Neural progenitor cell (in vitro differentiated cells): ENCODE measurements around the gene BPIFA1. TPM values are rescaled to one million over a fixed set of nuclear protein-coding genes. Genes with fewer than 3 reads are reported as not detected.

Source experiments
- DNase-seq: peaks from one replicate; pipeline ENCODE4 v3.0.0-alpha.2; 2016; ENCODE audit warnings: low spot score
- H2AFZ ChIP-seq: fragments of 200-600 bp; sonication (generic); replicated peaks from 2 replicates; pipeline ENCODE4 v1.6.1; 2016; ENCODE audit warnings: antibody characterized with exemption
- H3F3A ChIP-seq: fragments of 200-600 bp; sonication (generic); 2 replicates; pipeline ENCODE4 v1.6.1; 2016; ENCODE audit warnings: antibody characterized with exemption, low read depth
- H3K27ac ChIP-seq: fragments of 200-600 bp; sonication (generic); 2 replicates; pipeline ENCODE4 v1.5.1; 2016; ENCODE audit warnings: mild to moderate bottlenecking
- H3K27me3 ChIP-seq: fragments of 200-600 bp; sonication (generic); 2 replicates; pipeline ENCODE4 v1.6.1; 2016; ENCODE audit warnings: mild to moderate bottlenecking, moderate library complexity
- H3K36me3 ChIP-seq: fragments of 200-600 bp; sonication (generic); 2 replicates; pipeline ENCODE4 v1.5.1; 2016
- H3K4me1 ChIP-seq: fragments of 200-600 bp; sonication (generic); 2 replicates; pipeline ENCODE4 v1.6.1; 2016; ENCODE audit warnings: mixed run types
- H3K4me2 ChIP-seq: fragments of 200-600 bp; sonication (generic); 2 replicates; pipeline ENCODE4 v1.6.1; 2016
- H3K4me3 ChIP-seq: fragments of 200-600 bp; sonication (generic); 2 replicates; pipeline ENCODE4 v1.5.1; 2016
- H3K79me2 ChIP-seq: fragments of 200-600 bp; sonication (generic); 2 replicates; pipeline ENCODE4 v1.6.1; 2016; ENCODE audit warnings: low read depth
- H3K9ac ChIP-seq: fragments of 200-600 bp; sonication (generic); 2 replicates; pipeline ENCODE4 v1.6.1; 2016
- H3K9me3 ChIP-seq: fragments of 200-600 bp; sonication (generic); 2 replicates; pipeline ENCODE4 v1.5.1; 2016; ENCODE audit warnings: low read depth
- H4K20me1 ChIP-seq: fragments of 200-600 bp; sonication (generic); 2 replicates; pipeline ENCODE4 v1.6.1; 2016; ENCODE audit warnings: low read depth
- H3K27ac Mint-ChIP-seq: 3 replicates; pipeline ENCODE4 v1.8.0; 2021; ENCODE audit warnings: mixed read lengths
- H3K27me3 Mint-ChIP-seq: 2 replicates; pipeline ENCODE4 v1.8.0; 2022; ENCODE audit warnings: low read depth, mild to moderate bottlenecking, inconsistent platforms, moderate library complexity, mixed read lengths; ENCODE audit not compliant: insufficient read depth
- H3K36me3 Mint-ChIP-seq: 3 replicates; pipeline ENCODE4 v1.8.0; 2021; ENCODE audit warnings: mixed read lengths
- H3K4me1 Mint-ChIP-seq: 3 replicates; pipeline ENCODE4 v1.8.0; 2021; ENCODE audit warnings: mixed read lengths
- H3K4me3 Mint-ChIP-seq: 3 replicates; pipeline ENCODE4 v1.8.0; 2021; ENCODE audit warnings: mild to moderate bottlenecking, moderate library complexity, mixed read lengths
- H3K9me3 Mint-ChIP-seq: 3 replicates; pipeline ENCODE4 v1.8.0; 2020; ENCODE audit warnings: mixed read lengths
- CTCF ChIP-seq: fragments of 200-600 bp; sonication (generic); IDR thresholded peaks from 2 replicates; pipeline ENCODE4 v1.5.1; 2017; ENCODE audit warnings: antibody characterized with exemption, mild to moderate bottlenecking
- EZH2 ChIP-seq: fragments of 200-600 bp; sonication (generic); IDR thresholded peaks from 2 replicates; pipeline ENCODE4 v1.6.1; 2017; ENCODE audit warnings: antibody characterized with exemption, mild to moderate bottlenecking, moderate library complexity
- EZH2phosphoT487 ChIP-seq: fragments of 200-600 bp; sonication (generic); IDR thresholded peaks from 2 replicates; pipeline ENCODE4 v1.6.1; 2017; ENCODE audit warnings: antibody characterized with exemption
- total RNA-seq: library from RNA; depleted of rRNA; stranded (reverse); fragments of >200 nt; gene quantifications from 2 replicates; pipeline ENCODE4 v1.2.3, GENCODE V29; 2015; ENCODE audit warnings: low replicate concordance

Gene BPIFA1
- total RNA-seq, 1 donor from 2014 or later = not detected

- Histone ChIP-seq H4K20me1 (no peaks in the 10 kb centered on the region), H2AFZ (no peak overlapping the region), H3K4me2 (no peak overlapping the region), H3K79me2 (no peaks in the 10 kb centered on the region), H3K9ac (no peak overlapping the region), H3K4me3 (no peak overlapping the region), H3K4me1 (no peaks in the 10 kb centered on the region), H3K9me3 (no peaks in the 10 kb centered on the region), H3K36me3 (no peaks in the 10 kb centered on the region), H3K27ac (no peak overlapping the region), H3K27me3 (peaks cover 20% of the 10 kb centered on the region), H3F3A (no peaks in the 10 kb centered on the region)
- H3K4me3 Mint-ChIP-seq = no peak overlapping the region
- H3K9me3 Mint-ChIP-seq = no peaks in the 10 kb centered on the region
- H3K36me3 Mint-ChIP-seq = no peaks in the 10 kb centered on the region
- no peaks in the 10 kb centered on the region for H3K4me1 Mint-ChIP-seq
- TF ChIP-seq EZH2 = no peak
- TF ChIP-seq CTCF = no peak
- DNase-seq = no peak
- no peak overlapping the region for H3K27ac Mint-ChIP-seq
- H3K27me3 Mint-ChIP-seq = peaks cover 7% of the 10 kb centered on the region
Measured at GRCh38 chr20:33239418-33239817, 3.6 kb downstream of the BPIFA1 start.

- Mint-ChIP-seq H3K27me3 (peaks cover 7% of the 10 kb centered on the region), H3K4me3 (no peak overlapping the region), H3K27ac (no peak overlapping the region), H3K9me3 (no peaks in the 10 kb centered on the region), H3K36me3 (no peaks in the 10 kb centered on the region), H3K4me1 (no peaks in the 10 kb centered on the region)
- DNase-seq = no peak
- Histone ChIP-seq H3K9ac (no peak overlapping the region), H3K27ac (no peak overlapping the region), H3K4me3 (no peak overlapping the region), H3K9me3 (no peaks in the 10 kb centered on the region), H4K20me1 (no peaks in the 10 kb centered on the region), H3K4me1 (no peaks in the 10 kb centered on the region), H3K36me3 (no peaks in the 10 kb centered on the region), H3K4me2 (no peak overlapping the region), H3K79me2 (no peaks in the 10 kb centered on the region), H2AFZ (no peak overlapping the region), H3K27me3 (peaks cover 20% of the 10 kb centered on the region), H3F3A (no peaks in the 10 kb centered on the region)
- TF ChIP-seq EZH2phosphoT487 = no peak
- TF ChIP-seq CTCF = no peak
Measured at GRCh38 chr20:33239979-33240736, 4.4 kb downstream of the BPIFA1 start.

- H3K4me3 ChIP-seq = no peak overlapping the region
- Mint-ChIP-seq H3K4me3 (no peak overlapping the region), H3K4me1 (no peaks in the 10 kb centered on the region), H3K9me3 (no peaks in the 10 kb centered on the region), H3K36me3 (no peaks in the 10 kb centered on the region), H3K27ac (no peak overlapping the region), H3K27me3 (peaks cover 7% of the 10 kb centered on the region)
- no peaks in the 10 kb centered on the region for H3K36me3 ChIP-seq
- no peak overlapping the region for H3K4me2 ChIP-seq
- no peak overlapping the region for H3K27ac ChIP-seq
- H3K9ac ChIP-seq = no peak overlapping the region
- H3F3A ChIP-seq = no peaks in the 10 kb centered on the region
- no peak for DNase-seq
- no peaks in the 10 kb centered on the region for H3K4me1 ChIP-seq
- H4K20me1 ChIP-seq = no peaks in the 10 kb centered on the region
- TF ChIP-seq CTCF (no peak), EZH2 (no peak), EZH2phosphoT487 (no peak)
- no peaks in the 10 kb centered on the region for H3K9me3 ChIP-seq
- H3K79me2 ChIP-seq = no peaks in the 10 kb centered on the region
- H2AFZ ChIP-seq = no peak overlapping the region
- peaks cover 15% of the 10 kb centered on the region for H3K27me3 ChIP-seq
Measured at GRCh38 chr20:33240923-33241322, 5.1 kb downstream of the BPIFA1 start.
